ENCODE measurements around the gene TSPAN15. TPM values are rescaled to one million over a fixed set of nuclear protein-coding genes. Genes with fewer than 3 reads are reported as not detected.

TSPAN15 gene
- total RNA-seq, 1 donor from 2014 or later, result 9.5 TPM

DNA sequence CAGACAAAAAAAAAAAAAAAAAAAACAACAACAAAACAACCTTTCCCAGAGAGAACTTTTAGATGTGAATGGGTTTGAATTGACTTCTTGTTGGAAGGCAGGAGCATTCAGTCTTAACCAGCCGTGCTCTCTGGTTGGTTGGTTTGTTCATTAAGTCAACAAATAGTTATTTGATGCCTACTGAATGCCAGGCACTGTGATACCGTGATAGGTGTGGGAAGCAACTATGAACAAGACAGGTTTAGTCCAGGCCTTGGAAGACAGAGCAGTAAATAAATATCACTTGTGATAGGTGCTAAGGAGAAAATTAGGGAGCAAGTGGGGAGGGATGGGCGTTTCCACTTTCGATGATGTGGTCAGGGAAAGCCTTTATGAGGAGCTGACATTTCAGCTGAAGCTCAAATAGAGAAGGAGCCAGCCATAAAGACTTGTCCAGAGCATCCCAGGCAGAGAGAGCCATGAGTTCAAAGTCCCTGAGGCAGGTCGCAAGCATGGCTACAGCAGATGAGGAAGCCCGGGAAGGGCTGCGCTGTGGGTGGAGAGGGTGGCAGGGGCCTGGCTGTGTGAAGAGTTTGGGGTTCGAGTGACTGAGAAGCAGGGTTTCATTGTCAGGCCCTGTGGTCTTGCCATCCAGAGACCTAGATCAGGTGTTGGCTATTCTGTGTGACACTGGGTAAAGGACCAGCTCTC is 8.0 kb downstream of the TSPAN15 start:
- ATAC-seq (ENCODE audit: poor library complexity) (no peak), DNase-seq (no peak)
- intact Hi-C loops (cut with DNase I), result no loop called here

DNA sequence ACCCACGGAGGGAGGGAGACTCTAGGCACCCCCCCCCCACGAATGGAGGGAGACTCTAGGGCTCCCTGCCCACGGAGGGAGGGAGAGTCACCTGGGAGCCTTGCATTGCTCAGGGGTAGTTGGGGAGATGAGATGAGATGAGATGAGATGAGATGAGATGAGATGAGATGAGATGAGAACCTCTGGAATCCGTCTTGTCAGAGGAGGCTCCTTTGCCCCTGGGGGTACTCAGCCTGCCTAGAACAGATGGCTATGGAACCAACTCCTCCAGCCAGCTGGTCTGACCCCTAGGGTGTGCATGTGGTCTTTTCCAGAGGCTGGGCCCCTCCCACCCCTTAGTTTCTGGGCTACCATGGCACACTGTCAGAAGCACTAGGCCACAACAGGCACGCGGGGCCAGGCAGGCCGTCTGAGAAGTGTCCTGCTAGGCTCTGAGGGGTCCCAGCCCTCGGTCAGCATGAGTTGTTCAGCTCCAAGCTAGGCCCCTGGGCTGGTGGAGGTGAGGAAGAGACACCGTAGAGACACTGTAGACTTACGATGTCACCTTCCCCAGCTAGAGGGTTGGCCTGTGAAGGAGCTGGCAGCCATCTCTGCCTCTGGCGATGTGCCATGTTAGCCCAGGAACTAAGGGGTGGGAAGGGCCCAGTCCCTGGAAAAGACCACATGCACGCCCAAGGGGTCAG is 8.8 kb downstream of the TSPAN15 start:
- intact Hi-C loops (cut with DNase I), result no loop called here
- no peak for ATAC-seq (ENCODE audit: poor library complexity)
- no peak for DNase-seq

DNA sequence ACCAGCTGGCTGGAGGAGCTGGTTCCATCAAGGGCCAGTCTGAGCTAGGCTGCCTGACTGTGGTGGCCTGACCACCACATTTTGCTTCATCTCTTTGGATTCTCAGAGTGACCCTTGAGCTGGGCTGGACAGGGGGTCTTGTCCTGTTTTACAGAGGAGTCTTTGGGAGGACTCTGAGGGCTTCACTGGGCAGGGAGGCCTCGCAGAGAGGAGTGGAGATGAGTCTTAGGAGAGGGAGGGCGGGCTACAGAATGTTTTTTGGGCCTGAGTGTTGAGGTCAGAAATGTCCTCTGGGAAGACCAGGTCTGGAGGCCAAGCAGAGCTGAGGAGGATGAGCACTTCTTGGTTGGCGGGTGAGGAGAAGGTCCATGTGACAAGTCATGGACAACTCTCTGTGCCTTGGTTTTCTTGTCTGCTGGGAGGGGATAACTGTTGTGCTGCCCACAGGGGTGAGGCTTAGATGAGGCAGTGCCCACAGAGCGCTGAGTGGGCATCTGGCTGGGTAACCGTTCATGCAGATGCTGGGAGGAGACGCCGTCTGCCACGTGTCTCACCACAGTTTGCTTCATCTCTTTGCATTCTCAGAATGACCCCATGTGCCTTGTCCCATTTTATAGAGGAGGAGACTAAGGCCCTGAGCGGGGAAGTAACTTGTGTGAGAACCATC is 9.4 kb downstream of the TSPAN15 start:
- ATAC-seq (ENCODE audit: poor library complexity), result no peak
- DNase-seq, result no peak
- intact Hi-C loops (cut with DNase I), result no loop called here

DNA sequence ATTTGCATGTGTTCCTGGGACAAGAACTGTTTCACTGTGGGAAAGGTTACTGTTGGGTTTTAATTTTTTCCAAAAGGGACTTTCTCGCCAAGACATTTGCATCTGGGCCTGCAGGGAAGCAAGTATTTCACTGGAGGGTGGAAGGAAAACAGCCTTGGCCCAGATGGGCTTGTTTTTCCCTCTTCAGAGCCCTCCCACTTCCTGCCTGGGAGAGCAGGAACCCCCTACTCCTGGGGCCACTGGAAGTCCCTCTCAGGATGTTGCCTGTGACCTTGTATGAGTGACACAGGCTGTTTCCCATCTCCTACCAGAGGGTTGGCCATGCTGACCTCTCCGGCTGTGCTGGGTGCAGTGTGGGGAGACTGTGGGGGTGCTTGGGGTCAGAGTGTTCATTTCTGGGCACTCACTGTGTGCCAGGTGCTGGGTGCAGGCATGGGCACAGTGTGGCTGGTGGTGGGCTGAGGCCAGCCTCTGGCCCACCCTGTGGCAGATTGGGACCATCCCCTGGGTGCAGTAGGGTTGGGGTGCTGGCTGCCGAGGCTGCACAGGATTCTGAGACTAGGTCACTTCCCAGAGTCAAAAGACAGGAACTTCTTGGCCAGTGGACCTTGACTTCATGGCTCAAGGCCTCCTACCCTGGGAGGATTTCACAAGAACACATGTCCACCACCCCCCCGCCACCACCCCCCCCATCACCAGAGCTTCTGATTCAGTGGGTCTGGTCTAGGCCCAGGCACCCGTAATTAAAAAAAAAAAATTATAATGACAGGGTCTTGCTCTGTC is 10.2 kb downstream of the TSPAN15 start:
- peak; percentile 42 for ATAC-seq (ENCODE audit: poor library complexity)

DNA sequence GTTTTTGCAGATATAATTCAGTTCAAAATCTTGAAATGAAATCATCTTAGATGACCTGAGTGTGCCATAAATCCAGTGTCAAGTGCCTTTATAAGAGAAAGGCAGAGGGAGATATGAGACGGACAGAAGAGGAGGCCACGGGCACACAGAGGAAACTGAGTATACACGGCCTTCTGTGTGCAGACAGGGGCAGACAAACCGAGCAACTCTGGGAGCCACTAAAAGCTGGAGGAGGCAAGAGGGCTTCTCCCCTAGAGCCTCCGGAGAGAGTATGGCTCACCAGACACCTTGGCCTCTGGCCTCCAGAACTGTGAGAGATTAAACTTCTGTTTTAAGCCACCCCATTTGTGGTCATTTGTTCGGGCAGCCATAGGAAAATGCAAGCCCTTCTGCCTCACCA is 12.6 kb downstream of the TSPAN15 start:
- intact Hi-C loops (cut with DNase I), result no loop called here
- no peak for ATAC-seq (ENCODE audit: poor library complexity)
- DNase-seq, result no peak

More for the DNA sequence above, 10.2 kb downstream of the TSPAN15 start:
- intact Hi-C loops (cut with DNase I), result no loop called here
- DNase-seq, result no peak

DNA sequence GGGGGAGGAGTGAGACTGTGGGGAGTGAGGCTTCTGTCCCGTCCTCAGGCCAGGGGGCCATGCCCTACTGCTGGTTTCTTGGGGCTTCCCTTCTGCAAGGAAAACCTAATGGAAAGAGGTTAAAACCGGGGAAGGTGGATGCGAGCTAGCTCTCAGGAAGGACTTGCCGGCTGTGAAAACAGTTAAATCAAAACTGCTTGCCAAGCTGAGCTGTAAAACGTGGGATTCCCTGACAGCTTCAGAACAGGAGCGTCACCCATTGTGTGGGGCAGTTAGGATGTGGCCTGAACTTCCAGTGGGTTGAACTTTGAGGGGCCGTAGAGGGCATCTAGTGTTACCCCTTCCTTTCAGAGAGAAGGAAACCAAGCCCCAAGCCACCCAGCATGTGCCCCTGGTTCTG is 13.1 kb downstream of the TSPAN15 start:
- DNase-seq (no peak), ATAC-seq (ENCODE audit: poor library complexity) (no peak)
- intact Hi-C loops (cut with DNase I), result no loop called here

DNA sequence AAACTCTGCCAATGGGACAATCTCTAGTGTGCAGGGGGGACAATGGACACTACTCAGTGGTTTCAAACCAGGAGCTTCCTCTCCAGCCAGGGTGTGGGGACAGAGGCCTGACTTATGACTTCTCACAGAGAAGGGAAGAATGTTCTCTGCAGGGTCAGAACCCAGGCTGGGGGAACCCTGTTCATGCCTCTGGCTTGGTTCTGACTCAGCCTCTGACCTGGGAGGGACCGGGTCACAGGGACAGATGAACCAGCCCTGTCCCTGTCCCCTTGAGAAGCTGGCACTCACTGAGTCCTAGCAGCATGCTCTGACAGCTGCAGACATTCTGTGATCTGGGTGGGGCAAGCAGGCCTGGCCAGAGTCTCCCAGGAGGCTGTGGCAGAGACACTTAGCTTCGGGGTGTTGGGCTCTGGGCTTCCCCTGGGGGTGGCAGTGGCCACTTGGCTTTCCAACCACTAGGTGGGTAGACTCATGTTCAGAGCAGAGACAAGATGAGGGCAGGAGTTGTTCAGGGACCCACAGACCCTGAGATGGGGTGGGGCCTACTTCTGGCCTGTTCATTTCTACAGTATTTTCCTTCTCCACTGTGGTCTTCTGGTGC is 13.6 kb downstream of the TSPAN15 start:
- peak; percentile 64 for DNase-seq

DNA sequence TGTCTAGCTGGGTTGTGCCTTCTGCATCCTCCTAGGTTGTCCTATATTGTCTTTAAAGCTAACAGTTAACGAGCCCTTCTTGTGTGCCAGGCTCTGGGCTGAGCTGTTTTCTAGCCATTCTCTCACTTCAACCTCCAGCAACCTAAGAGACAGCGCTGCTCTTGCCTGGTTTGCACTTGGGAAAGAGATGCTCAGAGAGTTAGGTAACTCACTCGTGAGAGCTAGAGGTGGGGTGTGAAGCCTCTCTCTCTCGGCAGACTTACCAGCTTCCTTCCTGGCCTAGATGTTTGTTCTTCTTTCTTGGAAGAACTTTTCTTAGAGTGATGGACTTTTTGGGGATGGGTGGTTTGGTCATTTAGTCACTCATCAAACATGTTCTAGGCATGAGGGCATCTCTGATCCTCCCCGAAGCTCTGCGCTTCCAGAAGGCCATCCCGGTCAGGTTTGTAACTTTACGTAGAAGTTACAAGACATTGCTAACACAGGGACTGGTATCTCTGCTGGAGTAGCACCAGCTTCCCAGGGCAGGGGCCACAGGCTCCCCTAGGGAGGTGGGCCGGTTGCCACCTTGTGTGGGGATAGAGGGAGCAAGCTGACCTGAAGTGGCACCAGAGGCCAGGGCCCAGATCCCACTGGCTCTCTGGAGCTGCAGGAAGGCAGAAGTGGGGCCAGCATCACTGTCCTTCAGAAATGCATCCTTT is 14.3 kb downstream of the TSPAN15 start:
- no peak for ATAC-seq (ENCODE audit: poor library complexity)
- DNase-seq, result no peak
- intact Hi-C loops (cut with DNase I), result no loop called here

More for the DNA sequence above, 13.6 kb downstream of the TSPAN15 start:
- peak; percentile 67 for ATAC-seq (ENCODE audit: poor library complexity)
- intact Hi-C loops (cut with DNase I), result no loop called here

DNA sequence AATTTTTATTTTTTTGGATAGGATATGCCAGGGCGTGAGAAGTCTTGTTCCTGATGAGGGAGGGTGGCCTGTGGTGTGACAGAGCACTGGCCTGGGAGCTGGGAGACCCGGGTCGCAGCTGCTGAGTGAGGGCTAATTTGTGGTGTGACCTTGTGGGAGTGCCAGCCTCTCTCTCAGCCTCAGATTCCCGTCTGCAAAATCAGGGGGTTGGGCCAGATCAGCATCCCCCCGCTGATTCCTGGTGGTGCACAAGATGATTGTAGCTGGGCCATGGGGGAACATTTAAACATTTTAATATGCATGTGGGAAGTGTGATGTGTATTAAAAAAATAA is 14.9 kb downstream of the TSPAN15 start:
- DNase-seq (no peak), ATAC-seq (ENCODE audit: poor library complexity) (no peak)
- intact Hi-C loops (cut with DNase I), result no loop called here

DNA sequence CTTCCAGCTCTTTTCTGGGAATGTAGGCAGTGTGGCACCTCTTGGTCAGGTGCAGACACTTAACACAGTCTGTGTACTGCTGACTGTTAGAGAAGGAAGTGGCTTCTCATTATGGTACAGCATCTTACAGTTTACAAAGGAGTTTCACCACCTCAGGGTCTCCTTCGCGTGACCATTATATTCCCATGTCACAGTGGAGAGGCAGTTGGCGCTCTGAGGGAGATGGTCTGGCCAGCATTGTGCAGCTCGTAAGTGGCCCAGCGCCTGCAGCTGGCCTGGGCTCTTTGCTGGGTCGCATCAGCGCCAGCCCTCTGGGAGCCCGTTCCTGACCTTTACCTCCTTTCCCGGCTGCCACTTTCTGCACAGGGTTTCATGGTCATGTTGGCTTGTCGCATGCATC is 15.4 kb downstream of the TSPAN15 start:
- DNase-seq (no peak), ATAC-seq (ENCODE audit: poor library complexity) (no peak)
- intact Hi-C loops (cut with DNase I), result no loop called here

DNA sequence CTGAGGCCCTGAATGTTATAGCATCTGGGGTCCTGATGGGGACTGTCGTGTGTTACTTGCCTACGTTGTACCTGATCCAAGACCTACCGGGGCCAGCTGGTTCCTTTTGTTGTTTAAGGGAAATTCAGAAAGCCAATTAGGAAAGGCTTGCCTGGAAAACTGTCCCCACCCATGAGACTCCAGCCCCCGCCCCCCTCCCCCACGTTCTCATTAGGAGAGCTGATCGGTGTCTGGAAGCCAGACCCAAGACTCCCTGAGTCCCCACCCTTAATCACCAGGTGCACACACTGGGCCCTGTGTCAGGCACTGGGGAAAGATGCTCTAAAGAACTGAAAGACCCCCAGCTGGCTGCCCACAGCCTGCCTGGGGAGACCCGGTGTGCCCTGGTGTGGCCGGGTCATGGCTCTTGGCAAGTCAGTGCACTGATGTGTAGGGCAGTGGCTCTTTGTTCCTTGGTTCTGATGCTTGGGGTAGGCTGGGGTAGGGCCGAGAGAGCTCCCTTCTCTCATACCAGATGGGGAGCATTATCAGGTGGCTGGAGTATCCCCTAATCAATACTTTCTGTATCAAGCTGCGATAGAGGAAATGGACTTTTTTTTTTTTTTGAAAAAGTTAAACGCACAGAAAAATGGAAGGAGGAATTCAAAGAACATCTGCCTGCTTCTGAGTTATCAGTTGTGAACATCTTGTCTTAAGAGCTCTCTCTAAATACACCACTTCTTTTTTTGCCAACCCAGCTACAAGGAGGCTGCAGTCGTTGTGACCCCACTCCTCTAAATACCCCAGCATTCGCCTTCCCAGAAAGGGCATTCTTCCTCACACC is 16.9 kb downstream of the TSPAN15 start:
- intact Hi-C loops (cut with DNase I), result no loop called here
- no peak for ATAC-seq (ENCODE audit: poor library complexity)
- no peak for DNase-seq

DNA sequence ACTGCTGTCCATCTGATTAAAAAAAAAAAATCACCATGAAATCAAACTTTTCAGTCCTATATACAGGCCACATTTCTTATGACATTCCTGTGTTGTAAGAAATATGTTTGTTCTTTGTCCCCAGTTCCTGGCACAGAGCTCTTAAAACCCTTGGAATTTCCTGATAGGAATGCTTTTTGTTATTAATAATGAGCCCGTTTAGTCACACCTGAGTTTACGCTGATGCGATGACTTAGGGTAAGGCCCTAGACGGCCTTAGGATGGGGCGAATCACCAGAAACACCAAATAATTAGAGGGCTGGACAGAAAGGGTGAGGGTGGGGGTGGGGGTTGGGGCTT is 17.5 kb downstream of the TSPAN15 start:
- intact Hi-C loops (cut with DNase I), result no loop called here
- no peak for ATAC-seq (ENCODE audit: poor library complexity)
- no peak for DNase-seq

DNA sequence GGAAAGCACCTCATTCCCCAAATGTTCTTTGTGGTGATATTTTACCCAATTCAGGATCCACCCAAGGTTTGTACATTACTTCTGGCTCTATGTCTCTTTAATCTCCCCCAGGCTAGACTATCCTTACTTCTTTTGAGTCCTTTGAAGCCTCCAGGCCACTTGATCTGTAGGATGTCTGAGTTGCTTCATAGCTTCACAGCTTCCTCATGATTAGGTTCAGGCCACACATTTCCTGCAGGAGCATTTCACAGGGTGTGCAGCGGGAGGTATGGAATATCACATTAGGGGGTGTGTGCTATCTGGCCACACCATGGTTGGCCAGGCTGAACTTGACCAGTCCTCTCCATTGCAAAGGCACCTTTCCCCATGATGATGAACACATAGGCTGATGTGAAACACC is 18.7 kb downstream of the TSPAN15 start:
- intact Hi-C loops (cut with DNase I), result no loop called here
- no peak for DNase-seq
- no peak for ATAC-seq (ENCODE audit: poor library complexity)

DNA sequence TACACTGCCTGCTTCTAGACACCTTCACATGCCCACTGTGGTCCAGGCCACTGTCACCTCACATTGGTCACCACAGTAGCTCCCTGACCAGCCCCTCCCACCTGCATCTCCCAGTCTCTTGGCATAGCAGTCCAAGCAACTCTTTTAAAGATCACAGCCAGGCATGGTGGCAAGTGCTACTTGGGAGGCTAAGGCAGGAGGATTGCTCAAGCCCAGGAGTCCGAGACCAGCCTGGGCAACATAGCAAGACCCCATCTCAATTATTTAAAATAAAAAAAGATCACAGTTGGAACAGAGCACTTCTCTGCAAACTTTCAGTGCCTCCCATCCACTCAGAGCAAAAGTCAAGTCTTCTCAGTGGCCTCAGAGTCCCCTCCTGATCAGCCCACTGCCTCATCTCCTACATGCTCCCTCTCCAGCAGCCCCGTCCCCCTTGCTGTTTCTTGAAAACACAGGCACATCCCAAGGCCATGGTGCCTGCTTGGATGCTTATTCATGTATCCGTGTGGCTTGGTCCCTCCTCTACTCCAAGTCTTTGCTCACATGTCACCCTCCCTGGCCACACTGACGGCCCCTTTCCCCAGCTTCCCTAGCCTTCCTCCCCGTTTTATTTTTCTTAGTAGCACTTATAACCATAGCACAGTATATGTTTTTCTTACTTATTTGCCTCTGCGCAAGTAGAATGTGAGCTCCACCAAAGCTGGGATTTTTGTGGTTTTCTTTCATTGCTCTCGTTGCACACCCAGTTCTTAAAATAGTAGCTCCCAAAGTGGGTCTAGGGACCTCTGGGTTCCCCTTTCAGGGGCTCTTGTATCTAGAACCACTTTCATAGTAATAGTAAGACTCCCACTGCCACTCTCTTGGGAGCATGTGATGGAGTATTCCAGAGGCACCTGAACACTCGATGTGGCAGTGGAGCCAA is 19.5 kb downstream of the TSPAN15 start:
- ATAC-seq (ENCODE audit: poor library complexity) (no peak), DNase-seq (no peak)
- intact Hi-C loops (cut with DNase I), result no loop called here

DNA sequence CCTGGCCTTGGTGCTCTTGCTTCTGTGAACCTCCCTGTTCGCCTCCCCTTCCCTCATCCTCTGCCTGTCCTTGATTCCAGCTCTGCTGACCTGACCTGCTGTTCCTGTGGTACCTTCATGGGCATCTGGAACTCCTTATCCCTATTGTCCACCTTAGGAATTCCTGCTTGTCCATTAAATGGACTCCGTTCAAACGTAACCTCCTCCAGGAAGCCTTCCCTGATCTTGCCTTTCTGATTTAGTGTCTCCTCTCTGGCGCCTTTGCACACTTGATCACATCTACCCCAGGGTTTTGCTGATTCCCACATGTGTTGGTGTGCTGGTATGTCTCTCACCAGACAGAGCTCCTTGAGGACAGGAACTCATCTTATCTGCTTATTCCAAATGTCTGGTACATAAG is 20.9 kb downstream of the TSPAN15 start:
- intact Hi-C loops (cut with DNase I), result no loop called here
- DNase-seq, result no peak
- no peak for ATAC-seq (ENCODE audit: poor library complexity)

DNA sequence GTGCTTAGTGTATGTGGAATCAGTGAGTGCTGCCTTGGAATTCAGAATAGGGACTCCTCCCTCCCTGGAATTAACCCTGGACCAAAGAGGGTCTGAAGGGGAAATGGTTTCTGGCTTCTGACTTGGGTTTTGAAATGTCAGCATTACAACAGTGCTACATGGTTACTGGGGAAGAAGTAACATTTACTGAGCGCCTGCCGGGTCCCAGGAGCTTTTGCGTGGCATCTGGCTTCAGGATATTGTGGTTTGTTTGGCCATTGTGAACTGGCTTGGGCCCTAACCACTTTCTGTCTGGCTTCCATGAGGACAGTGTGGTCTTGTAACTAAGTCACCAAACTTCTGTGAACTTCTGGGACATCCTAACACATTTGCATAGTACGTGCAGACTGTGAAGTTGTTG is 21.3 kb downstream of the TSPAN15 start:
- intact Hi-C loops (cut with DNase I), result no loop called here
- DNase-seq (no peak), ATAC-seq (ENCODE audit: poor library complexity) (peak; percentile 26)
